ENCODE data around the gene AGBL5. TPM values are rescaled to one million over a fixed set of nuclear protein-coding genes. Genes with fewer than 3 reads are reported as not detected.
A peak's percentile ranks its signal among the peaks of the same experiment; 100 is the strongest.

AGBL5 gene
- total and polyA plus RNA-seq, 2 of the 13 experiments (the other 11 are each of a cell fraction or from before 2014, with no cell fraction given): 55.9 to 73.3 TPM

- TF ChIP-seq, protein P1, sequence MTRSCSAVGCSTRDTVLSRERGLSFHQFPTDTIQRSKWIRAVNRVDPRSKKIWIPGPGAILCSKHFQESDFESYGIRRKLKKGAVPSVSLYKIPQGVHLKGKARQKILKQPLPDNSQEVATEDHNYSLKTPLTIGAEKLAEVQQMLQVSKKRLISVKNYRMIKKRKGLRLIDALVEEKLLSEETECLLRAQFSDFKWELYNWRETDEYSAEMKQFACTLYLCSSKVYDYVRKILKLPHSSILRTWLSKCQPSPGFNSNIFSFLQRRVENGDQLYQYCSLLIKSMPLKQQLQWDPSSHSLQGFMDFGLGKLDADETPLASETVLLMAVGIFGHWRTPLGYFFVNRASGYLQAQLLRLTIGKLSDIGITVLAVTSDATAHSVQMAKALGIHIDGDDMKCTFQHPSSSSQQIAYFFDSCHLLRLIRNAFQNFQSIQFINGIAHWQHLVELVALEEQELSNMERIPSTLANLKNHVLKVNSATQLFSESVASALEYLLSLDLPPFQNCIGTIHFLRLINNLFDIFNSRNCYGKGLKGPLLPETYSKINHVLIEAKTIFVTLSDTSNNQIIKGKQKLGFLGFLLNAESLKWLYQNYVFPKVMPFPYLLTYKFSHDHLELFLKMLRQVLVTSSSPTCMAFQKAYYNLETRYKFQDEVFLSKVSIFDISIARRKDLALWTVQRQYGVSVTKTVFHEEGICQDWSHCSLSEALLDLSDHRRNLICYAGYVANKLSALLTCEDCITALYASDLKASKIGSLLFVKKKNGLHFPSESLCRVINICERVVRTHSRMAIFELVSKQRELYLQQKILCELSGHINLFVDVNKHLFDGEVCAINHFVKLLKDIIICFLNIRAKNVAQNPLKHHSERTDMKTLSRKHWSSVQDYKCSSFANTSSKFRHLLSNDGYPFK (CRISPR knock-in tag; IDR thresholded peaks at IDR 0.05; ENCODE audit: borderline replicate concordance): 0 out of 2 replicates have a peak, but pooled peaks have one; percentile 1
- no peak for TF ChIP-seq ZC3H4 (CRISPR knock-in tag; IDR thresholded peaks at IDR 0.05; ENCODE audit: borderline replicate concordance)
- TF ChIP-seq, protein P2, sequence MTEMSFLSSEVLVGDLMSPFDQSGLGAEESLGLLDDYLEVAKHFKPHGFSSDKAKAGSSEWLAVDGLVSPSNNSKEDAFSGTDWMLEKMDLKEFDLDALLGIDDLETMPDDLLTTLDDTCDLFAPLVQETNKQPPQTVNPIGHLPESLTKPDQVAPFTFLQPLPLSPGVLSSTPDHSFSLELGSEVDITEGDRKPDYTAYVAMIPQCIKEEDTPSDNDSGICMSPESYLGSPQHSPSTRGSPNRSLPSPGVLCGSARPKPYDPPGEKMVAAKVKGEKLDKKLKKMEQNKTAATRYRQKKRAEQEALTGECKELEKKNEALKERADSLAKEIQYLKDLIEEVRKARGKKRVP (CRISPR knock-in tag; IDR thresholded peaks at IDR 0.05): no peak
- 0 out of 2 replicates have a peak, but pooled peaks have one; percentile 16 for TF ChIP-seq FOSL2 (CRISPR knock-in tag; IDR thresholded peaks at IDR 0.05)
- TF ChIP-seq ZNF563 (CRISPR knock-in tag; IDR thresholded peaks at IDR 0.05): 0 out of 2 replicates have a peak, but pooled peaks have one; percentile 37
- TF ChIP-seq PCBP1 (IDR thresholded peaks at IDR 0.05; ENCODE audit: borderline replicate concordance, low read depth, low read length): 0 out of 2 replicates have a peak, but pooled peaks have one; percentile 5
- TF ChIP-seq GTF3A (CRISPR knock-in tag; conservative IDR thresholded peaks at IDR 0.05): no peak
- TF ChIP-seq POLR2A (IDR thresholded peaks at IDR 0.05; ENCODE audit: insufficient read depth in 1 of 2, low read depth in 2 of 2, low read length in 2 of 2): 0 out of 4 replicates have a peak, but pooled peaks have one; percentile 5 to 35
- peak; percentile 54; the same call in 1 of the 2 replicates for TF ChIP-seq RBFOX2 (IDR thresholded peaks at IDR 0.05; ENCODE audit: low read depth, low read length)
- TF ChIP-seq, protein P3, sequence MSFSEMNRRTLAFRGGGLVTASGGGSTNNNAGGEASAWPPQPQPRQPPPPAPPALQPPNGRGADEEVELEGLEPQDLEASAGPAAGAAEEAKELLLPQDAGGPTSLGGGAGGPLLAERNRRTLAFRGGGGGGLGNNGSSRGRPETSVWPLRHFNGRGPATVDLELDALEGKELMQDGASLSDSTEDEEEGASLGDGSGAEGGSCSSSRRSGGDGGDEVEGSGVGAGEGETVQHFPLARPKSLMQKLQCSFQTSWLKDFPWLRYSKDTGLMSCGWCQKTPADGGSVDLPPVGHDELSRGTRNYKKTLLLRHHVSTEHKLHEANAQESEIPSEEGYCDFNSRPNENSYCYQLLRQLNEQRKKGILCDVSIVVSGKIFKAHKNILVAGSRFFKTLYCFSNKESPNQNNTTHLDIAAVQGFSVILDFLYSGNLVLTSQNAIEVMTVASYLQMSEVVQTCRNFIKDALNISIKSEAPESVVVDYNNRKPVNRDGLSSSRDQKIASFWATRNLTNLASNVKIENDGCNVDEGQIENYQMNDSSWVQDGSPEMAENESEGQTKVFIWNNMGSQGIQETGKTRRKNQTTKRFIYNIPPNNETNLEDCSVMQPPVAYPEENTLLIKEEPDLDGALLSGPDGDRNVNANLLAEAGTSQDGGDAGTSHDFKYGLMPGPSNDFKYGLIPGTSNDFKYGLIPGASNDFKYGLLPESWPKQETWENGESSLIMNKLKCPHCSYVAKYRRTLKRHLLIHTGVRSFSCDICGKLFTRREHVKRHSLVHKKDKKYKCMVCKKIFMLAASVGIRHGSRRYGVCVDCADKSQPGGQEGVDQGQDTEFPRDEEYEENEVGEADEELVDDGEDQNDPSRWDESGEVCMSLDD (CRISPR knock-in tag; IDR thresholded peaks at IDR 0.05; ENCODE audit: borderline replicate concordance): no peak
- TF ChIP-seq KDM2A (CRISPR knock-in tag; IDR thresholded peaks at IDR 0.05; ENCODE audit: borderline replicate concordance, low read depth): peak; percentile 67; the same call in 1 of the 2 replicates
- TF ChIP-seq ZNF572 (CRISPR knock-in tag; IDR thresholded peaks at IDR 0.05): peak; percentile 38; the same call in 1 of the 2 replicates
- TF ChIP-seq ZNF616 (CRISPR knock-in tag; IDR thresholded peaks at IDR 0.05; ENCODE audit: low read depth): 0 out of 2 replicates have a peak, but pooled peaks have one; percentile 1
- TF ChIP-seq AGO2 (optimal IDR thresholded peaks at IDR 0.05; ENCODE audit: low read depth, low read length): peak; percentile 87
- TF ChIP-seq, protein P4, sequence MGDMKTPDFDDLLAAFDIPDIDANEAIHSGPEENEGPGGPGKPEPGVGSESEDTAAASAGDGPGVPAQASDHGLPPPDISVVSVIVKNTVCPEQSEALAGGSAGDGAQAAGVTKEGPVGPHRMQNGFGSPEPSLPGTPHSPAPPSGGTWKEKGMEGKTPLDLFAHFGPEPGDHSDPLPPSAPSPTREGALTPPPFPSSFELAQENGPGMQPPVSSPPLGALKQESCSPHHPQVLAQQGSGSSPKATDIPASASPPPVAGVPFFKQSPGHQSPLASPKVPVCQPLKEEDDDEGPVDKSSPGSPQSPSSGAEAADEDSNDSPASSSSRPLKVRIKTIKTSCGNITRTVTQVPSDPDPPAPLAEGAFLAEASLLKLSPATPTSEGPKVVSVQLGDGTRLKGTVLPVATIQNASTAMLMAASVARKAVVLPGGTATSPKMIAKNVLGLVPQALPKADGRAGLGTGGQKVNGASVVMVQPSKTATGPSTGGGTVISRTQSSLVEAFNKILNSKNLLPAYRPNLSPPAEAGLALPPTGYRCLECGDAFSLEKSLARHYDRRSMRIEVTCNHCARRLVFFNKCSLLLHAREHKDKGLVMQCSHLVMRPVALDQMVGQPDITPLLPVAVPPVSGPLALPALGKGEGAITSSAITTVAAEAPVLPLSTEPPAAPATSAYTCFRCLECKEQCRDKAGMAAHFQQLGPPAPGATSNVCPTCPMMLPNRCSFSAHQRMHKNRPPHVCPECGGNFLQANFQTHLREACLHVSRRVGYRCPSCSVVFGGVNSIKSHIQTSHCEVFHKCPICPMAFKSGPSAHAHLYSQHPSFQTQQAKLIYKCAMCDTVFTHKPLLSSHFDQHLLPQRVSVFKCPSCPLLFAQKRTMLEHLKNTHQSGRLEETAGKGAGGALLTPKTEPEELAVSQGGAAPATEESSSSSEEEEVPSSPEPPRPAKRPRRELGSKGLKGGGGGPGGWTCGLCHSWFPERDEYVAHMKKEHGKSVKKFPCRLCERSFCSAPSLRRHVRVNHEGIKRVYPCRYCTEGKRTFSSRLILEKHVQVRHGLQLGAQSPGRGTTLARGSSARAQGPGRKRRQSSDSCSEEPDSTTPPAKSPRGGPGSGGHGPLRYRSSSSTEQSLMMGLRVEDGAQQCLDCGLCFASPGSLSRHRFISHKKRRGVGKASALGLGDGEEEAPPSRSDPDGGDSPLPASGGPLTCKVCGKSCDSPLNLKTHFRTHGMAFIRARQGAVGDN (CRISPR knock-in tag; IDR thresholded peaks at IDR 0.05): peak; percentile 31; the same call in 1 of the 2 replicates
These were observed 606 bp downstream of the AGBL5 start (continued) for GRCh38 chr2:27051902-27052645.

Measured in HepG2 (cell line).